A673 (cell line): ENCODE results near the gene MBLAC2. TPM values are rescaled to one million over a fixed set of nuclear protein-coding genes. Genes with fewer than 3 reads are reported as not detected.

Experiments
- BruUV-seq: library from RNA; stranded (reverse); fragments of 400-500 nt; replicated peaks from 2 replicates; lab custom pipeline; 2021; lab: Mats Ljungman, UMichigan
- CTCF ChIA-PET: fragments of 300-600 bp; sonication (Branson Sonifier 250); formaldehyde crosslinking; loops from one replicate; lab custom pipeline; 2022; ENCODE audit warnings: antibody characterized with exemption; lab: Charles Lee
- POLR2A ChIA-PET: fragments of 300-600 bp; sonication (Branson Sonifier 250); formaldehyde crosslinking; loops from one replicate; lab custom pipeline; 2022; ENCODE audit warnings: antibody characterized with exemption; ENCODE audit not compliant: low non-redundant PET; lab: Charles Lee
- DNase-seq: peaks from one replicate; pipeline ENCODE4 v3.0.0-alpha.2; 2015; ENCODE audit warnings: low spot score
- H3K27ac ChIP-seq: fragments of 200-600 bp; sonication (generic); 2 replicates; pipeline ENCODE4 v1.5.1; 2016; ENCODE audit warnings: mixed run types, low read depth, mild to moderate bottlenecking, mixed read lengths, antibody characterized with exemption, low read length; ENCODE audit not compliant: poor library complexity, severe bottlenecking
- H3K27me3 ChIP-seq: fragments of 200-600 bp; sonication (generic); replicated peaks from 2 replicates; pipeline ENCODE4 v1.6.1; 2017; ENCODE audit warnings: mixed run types, low read depth, mild to moderate bottlenecking, mixed read lengths, antibody characterized with exemption, low read length; ENCODE audit not compliant: insufficient read depth, poor library complexity
- H3K36me3 ChIP-seq: fragments of 200-600 bp; sonication (generic); 2 replicates; pipeline ENCODE4 v1.6.1; 2016; ENCODE audit warnings: mixed run types, mild to moderate bottlenecking, mixed read lengths, antibody characterized with exemption, low read length; ENCODE audit not compliant: insufficient read depth, poor library complexity, severe bottlenecking
- H3K4me1 ChIP-seq: fragments of 200-600 bp; sonication (generic); 2 replicates; pipeline ENCODE4 v1.6.1; 2017; ENCODE audit warnings: mixed run types, mild to moderate bottlenecking, mixed read lengths, antibody characterized with exemption, low read length; ENCODE audit not compliant: insufficient read depth, poor library complexity, severe bottlenecking
- H3K4me3 ChIP-seq: fragments of 200-600 bp; sonication (generic); 2 replicates; pipeline ENCODE4 v1.5.1; 2016; ENCODE audit warnings: low read depth, mixed run types, mild to moderate bottlenecking, mixed read lengths, low read length; ENCODE audit not compliant: poor library complexity, severe bottlenecking
- H3K9me3 ChIP-seq: fragments of 200-600 bp; sonication (generic); 2 replicates; pipeline ENCODE4 v1.6.1; 2016; ENCODE audit warnings: mixed run types, low read depth, mild to moderate bottlenecking, mixed read lengths, antibody characterized with exemption, low read length; ENCODE audit not compliant: poor library complexity, severe bottlenecking
- EZH2 ChIP-seq: fragments of 200-600 bp; sonication (generic); IDR thresholded peaks from 2 replicates; pipeline ENCODE4 v1.6.1; 2017; ENCODE audit warnings: borderline replicate concordance, low read depth, mild to moderate bottlenecking, mixed read lengths, antibody characterized with exemption, low read length; ENCODE audit not compliant: poor library complexity, severe bottlenecking
- intact Hi-C: fragments of 100-400 bp; cut with micrococcal nuclease; formaldehyde crosslinking; loops from one replicate; pipeline ENCODE4 v1.10.0; 2022; ENCODE audit not compliant: unreplicated experiment
- total RNA-seq: library from RNA; stranded (reverse); gene quantifications from 2 replicates; pipeline ENCODE4 v1.2.3, GENCODE V29; 2021
- TF ChIP-seq, protein P1 (sequence below): fragments of 300-800, 200-600 bp; sonication (generic); conservative IDR thresholded peaks from 2 replicates; pipeline ENCODE4 v1.5.1; 2017; ENCODE audit warnings: low read depth, mild to moderate bottlenecking, antibody characterized with exemption, low read length, moderate library complexity, mixed read lengths

MBLAC2 gene
- total RNA-seq, 1 experiment from 2014 or later = 6.5 TPM

DNA sequence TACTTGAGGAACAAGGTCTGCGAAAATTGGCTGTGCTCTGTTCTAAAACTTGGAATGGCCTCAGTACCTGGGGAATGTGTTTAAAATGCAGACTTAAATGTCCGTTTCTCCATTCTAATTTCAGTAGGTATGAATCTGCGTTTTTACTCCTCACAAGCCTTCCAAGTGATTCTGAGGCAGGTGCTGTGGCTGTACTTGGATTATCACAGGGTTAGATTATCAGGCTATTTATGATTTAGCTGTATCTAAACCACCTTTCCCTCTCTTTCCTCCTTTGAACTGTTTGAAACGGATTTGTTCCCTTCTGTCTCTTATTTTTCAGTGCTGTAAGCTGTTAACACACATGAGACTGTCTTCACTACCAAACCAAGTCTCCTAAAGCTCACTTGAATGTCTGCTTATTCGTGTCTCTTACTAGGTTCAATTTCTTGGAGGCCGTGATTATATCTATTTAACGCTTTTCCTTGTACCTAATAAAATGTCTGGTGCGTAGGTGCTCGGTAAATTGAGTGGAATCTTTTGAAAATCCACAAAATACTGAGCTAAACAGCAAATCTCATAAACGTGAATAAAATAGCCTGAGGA lies 64.3 kb downstream of the MBLAC2 start:
- H3K9me3 ChIP-seq = no peaks in the 10 kb centered on the region
- peak overlapping the region; percentile 96 for H3K4me3 ChIP-seq
- peaks cover 7% of the 10 kb centered on the region for H3K36me3 ChIP-seq
- peaks cover 19% of the 10 kb centered on the region for H3K4me1 ChIP-seq
- TSS peak; percentile 93 for BruUV-seq
- ChIA-PET CTCF (no interaction called here), POLR2A (interaction anchor here (0.6 kb wide), 2 partner anchors 226 to 1696 kb away, joined by 3 read pairs; no protein-coding TSS in a partner anchor)
- no peak for TF ChIP-seq EZH2
- TF ChIP-seq, protein P1, sequence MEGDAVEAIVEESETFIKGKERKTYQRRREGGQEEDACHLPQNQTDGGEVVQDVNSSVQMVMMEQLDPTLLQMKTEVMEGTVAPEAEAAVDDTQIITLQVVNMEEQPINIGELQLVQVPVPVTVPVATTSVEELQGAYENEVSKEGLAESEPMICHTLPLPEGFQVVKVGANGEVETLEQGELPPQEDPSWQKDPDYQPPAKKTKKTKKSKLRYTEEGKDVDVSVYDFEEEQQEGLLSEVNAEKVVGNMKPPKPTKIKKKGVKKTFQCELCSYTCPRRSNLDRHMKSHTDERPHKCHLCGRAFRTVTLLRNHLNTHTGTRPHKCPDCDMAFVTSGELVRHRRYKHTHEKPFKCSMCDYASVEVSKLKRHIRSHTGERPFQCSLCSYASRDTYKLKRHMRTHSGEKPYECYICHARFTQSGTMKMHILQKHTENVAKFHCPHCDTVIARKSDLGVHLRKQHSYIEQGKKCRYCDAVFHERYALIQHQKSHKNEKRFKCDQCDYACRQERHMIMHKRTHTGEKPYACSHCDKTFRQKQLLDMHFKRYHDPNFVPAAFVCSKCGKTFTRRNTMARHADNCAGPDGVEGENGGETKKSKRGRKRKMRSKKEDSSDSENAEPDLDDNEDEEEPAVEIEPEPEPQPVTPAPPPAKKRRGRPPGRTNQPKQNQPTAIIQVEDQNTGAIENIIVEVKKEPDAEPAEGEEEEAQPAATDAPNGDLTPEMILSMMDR = no peak
- intact Hi-C loops = loop anchor here (1.0 kb wide), 1 partner anchor 63 kb away; no protein-coding TSS in a partner anchor
- no peaks in the 10 kb centered on the region for H3K27me3 ChIP-seq
- no peak for DNase-seq
- peak overlapping the region; percentile 97 for H3K27ac ChIP-seq

DNA sequence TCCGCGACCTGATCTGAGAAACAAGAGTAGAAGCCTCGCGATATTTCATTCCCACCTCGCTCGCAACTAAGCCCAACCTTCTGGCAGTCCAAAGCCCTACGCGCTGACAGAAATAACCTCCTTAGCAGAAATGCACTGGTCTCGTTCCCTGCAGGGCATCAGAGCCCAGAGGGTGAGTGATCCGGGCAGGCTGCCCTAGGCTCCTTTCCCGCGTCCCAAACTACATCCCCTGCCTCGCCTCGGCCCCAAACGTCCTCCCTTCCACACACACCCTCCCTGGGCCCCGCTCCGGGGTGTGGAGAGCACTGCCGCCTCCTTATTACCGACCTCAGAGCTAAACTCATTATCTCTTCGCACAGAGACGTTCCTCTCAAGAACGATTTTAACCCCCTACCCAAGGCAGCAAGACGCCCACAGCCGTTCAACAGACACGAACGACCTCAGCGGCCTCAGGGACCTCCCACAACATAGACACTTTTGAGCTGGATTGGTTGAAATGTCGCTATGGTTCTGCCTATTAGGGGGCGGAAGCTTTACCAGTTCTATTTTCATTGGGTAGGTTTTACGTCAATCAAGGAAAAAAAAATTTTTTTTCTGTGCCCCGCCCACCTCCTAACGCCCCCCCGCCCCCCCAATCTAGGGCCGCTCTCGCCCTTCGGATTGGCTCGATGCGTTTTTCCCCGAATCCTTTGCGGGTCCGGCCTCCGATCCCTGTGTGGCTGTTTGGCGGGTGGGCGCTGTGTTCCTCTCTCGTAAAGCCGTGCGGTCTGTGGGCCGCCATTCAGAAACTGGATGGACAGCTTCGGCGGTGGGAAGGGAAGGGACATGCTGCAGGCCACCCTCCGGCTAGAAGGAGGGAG lies 65.0 kb downstream of the MBLAC2 start, which contains the start of gene CETN3:
Gene CETN3 (minus strand): TSS at position 439 of the 860 bp plus-strand sequence. CDS start 95 bp downstream, at position 344.
- Histone ChIP-seq H3K4me1 (peaks cover 19% of the 10 kb centered on the region), H3K36me3 (peaks cover 7% of the 10 kb centered on the region), H3K27me3 (no peaks in the 10 kb centered on the region), H3K27ac (peak within 1 kb of the TSS; percentile 97), H3K4me3 (peak within 1 kb of the TSS; percentile 96), H3K9me3 (no peaks in the 10 kb centered on the region)
- BruUV-seq = no TSS peak
- ChIA-PET POLR2A (interaction anchor here (0.6 kb wide), 2 partner anchors 225 to 1695 kb away, joined by 3 read pairs; no protein-coding TSS in a partner anchor), CTCF (no interaction called here)
- TF ChIP-seq, protein P1 = no peak
- no peak for TF ChIP-seq EZH2
- DNase-seq = peak; percentile 96
- intact Hi-C loops = loop anchor here (1.0 kb wide), 1 partner anchor 64 kb away; no protein-coding TSS in a partner anchor

DNA sequence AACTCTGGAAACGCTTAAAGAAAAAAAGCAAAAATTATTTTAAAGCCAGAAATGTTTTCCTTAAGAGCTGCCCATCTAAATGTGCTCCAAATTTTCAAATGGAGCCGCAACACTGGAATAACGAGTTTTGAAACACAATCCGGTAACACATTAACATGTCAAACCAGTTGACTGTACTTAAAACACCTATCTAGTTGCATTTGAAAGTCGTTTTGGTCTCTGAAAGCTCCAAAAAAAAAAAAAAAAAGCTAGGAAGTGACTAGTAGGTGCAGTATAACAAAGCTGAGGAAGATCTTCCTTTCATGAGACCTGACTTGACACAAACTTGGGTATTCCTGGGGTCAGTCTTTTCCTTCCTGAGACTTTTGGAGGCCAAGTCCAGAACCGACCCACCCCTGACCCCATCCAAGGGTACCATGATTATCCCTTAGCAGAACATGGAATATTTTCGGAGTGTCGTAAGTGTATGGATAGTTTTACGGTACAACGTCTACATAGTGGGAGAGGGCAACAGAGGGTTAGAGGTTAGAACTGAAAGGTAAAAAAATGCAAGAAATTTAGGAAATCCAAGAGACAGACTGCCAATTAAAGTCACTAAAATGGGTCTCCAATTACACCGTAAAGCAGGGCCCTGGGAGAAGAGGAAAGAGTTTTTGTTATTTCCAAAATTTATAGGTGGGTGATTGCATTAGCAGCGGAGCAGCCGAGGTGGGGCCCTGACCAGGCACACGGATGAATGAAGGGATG lies 65.8 kb downstream of the MBLAC2 start:
- CTCF ChIA-PET = no interaction called here
- BruUV-seq = TSS peak; percentile 75

More for the DNA sequence above, 65.8 kb downstream of the MBLAC2 start:
- intact Hi-C loops = no loop called here
- H3K27ac ChIP-seq = peak overlapping the region; percentile 97
- no peaks in the 10 kb centered on the region for H3K27me3 ChIP-seq
- DNase-seq = peak; percentile 1
- TF ChIP-seq, protein P1 = no peak
- TF ChIP-seq EZH2 = no peak
- H3K4me1 ChIP-seq = peaks cover 19% of the 10 kb centered on the region
- no peaks in the 10 kb centered on the region for H3K9me3 ChIP-seq
- POLR2A ChIA-PET = no interaction called here
- peak overlapping the region; percentile 96 for H3K4me3 ChIP-seq
- H3K36me3 ChIP-seq = peaks cover 13% of the 10 kb centered on the region
